OCI-LY1 (cell line): ENCODE results near the gene STK11IP.
"Not testable (repeated sequence)": the region's sequence is repeated elsewhere in the genome, so short reads cannot be mapped to it uniquely, and the experiment has no call there.

Experiments used
- H2AFZ ChIP-seq: fragments of 200-600 bp; sonication (generic), shearing (Covaris generic); 2 replicates; pipeline ENCODE4 v1.6.0; 2014; ENCODE audit warnings: antibody characterized with exemption, mild to moderate bottlenecking, low read length
- H3F3A ChIP-seq: fragments of 200-600 bp; sonication (generic), shearing (Covaris generic); 2 replicates; pipeline ENCODE4 v1.6.0; 2014; ENCODE audit warnings: mild to moderate bottlenecking, antibody characterized with exemption, low read length, moderate library complexity; ENCODE audit not compliant: insufficient read depth
- H3K27ac ChIP-seq: fragments of 200-600 bp; sonication (generic); 2 replicates; pipeline ENCODE4 v1.5.1; 2014; ENCODE audit warnings: low read length, mixed run types, mild to moderate bottlenecking, low read depth; ENCODE audit not compliant: poor library complexity, severe bottlenecking
- H3K27me3 ChIP-seq: fragments of 200-600 bp; sonication (generic); 2 replicates; pipeline ENCODE4 v1.6.0; 2014; ENCODE audit warnings: antibody characterized with exemption, mild to moderate bottlenecking, low read length, moderate library complexity; ENCODE audit not compliant: insufficient read depth
- H3K36me3 ChIP-seq: fragments of 200-600 bp; sonication (generic); 2 replicates; pipeline ENCODE4 v1.6.1; 2014; ENCODE audit warnings: mild to moderate bottlenecking, antibody characterized with exemption, low read length, moderate library complexity, mixed read lengths; ENCODE audit not compliant: insufficient read depth
- H3K4me1 ChIP-seq: fragments of 200-600 bp; sonication (generic); 2 replicates; pipeline ENCODE4 v1.5.1; 2014; ENCODE audit warnings: mild to moderate bottlenecking, low read length, moderate library complexity; ENCODE audit not compliant: insufficient read depth, severe bottlenecking
- H3K4me2 ChIP-seq: fragments of 200-600 bp; sonication (generic), shearing (Covaris generic); 2 replicates; pipeline ENCODE4 v1.6.1; 2014; ENCODE audit warnings: low read length
- H3K4me3 ChIP-seq: fragments of 200-600 bp; sonication (generic); 2 replicates; pipeline ENCODE4 v1.5.1; 2014; ENCODE audit warnings: low read length, low read depth, mild to moderate bottlenecking, mixed read lengths; ENCODE audit not compliant: poor library complexity, severe bottlenecking
- H3K79me2 ChIP-seq: fragments of 200-600 bp; shearing (Covaris generic); 2 replicates; pipeline ENCODE4 v1.6.1; 2016; ENCODE audit warnings: mixed run types, low read length, mixed read lengths; ENCODE audit not compliant: insufficient read depth
- H3K9ac ChIP-seq: fragments of 200-600 bp; sonication (generic), shearing (Covaris generic); 2 replicates; pipeline ENCODE4 v1.6.1; 2014; ENCODE audit warnings: mild to moderate bottlenecking, low read length, mixed read lengths
- H3K9me2 ChIP-seq: fragments of 200-600 bp; sonication (generic), shearing (Covaris generic); 2 replicates; pipeline ENCODE4 v1.6.1; 2014; ENCODE audit warnings: low read depth, mild to moderate bottlenecking, low read length, mixed read lengths
- H3K9me3 ChIP-seq: fragments of 200-600 bp; shearing (Covaris generic); 2 replicates; pipeline ENCODE4 v1.6.1; 2014; ENCODE audit warnings: low read length, mixed read lengths
- H4K20me1 ChIP-seq: fragments of 200-600 bp; sonication (generic), shearing (Covaris generic); 2 replicates; pipeline ENCODE4 v1.6.0; 2016; ENCODE audit warnings: mild to moderate bottlenecking, low read length; ENCODE audit not compliant: insufficient read depth
- CTCF ChIP-seq: fragments of 200-600 bp; sonication (generic), shearing (Covaris generic); IDR thresholded peaks from 2 replicates; pipeline ENCODE4 v1.5.1; 2017; ENCODE audit warnings: mild to moderate bottlenecking, antibody characterized with exemption, low read length, moderate library complexity, mixed read lengths
- EZH2 ChIP-seq: fragments of 200-600 bp; sonication (generic), shearing (Covaris generic); IDR thresholded peaks from 2 replicates; pipeline ENCODE4 v1.8.0; 2017; ENCODE audit warnings: borderline replicate concordance, mixed run types, mild to moderate bottlenecking, antibody characterized with exemption, low read length, moderate library complexity, mixed read lengths

The STK11IP gene

GRCh38 chr2:219648963-219649362, 51.3 kb downstream of the STK11IP start:
- no peaks in the 10 kb centered on the region for H3K4me1 ChIP-seq
- H3K79me2 ChIP-seq: no peaks in the 10 kb centered on the region
- H3K9me2 ChIP-seq: no peaks in the 10 kb centered on the region
- H3K27me3 ChIP-seq: peaks cover 3% of the 10 kb centered on the region; the same call in 1 of the 2 replicates
- TF ChIP-seq CTCF: no peak
- no peak for TF ChIP-seq EZH2
- no peak overlapping the region for H2AFZ ChIP-seq
- no peaks in the 10 kb centered on the region for H3F3A ChIP-seq
- H3K36me3 ChIP-seq: no peaks in the 10 kb centered on the region
- no peak overlapping the region for H3K4me3 ChIP-seq
- no peaks in the 10 kb centered on the region for H4K20me1 ChIP-seq
- no peak overlapping the region for H3K27ac ChIP-seq
- no peak overlapping the region for H3K9ac ChIP-seq
- no peak overlapping the region for H3K4me2 ChIP-seq
- H3K9me3 ChIP-seq: no peaks in the 10 kb centered on the region

GRCh38 chr2:219650426-219651248, 53.0 kb downstream of the STK11IP start:
- no peaks in the 10 kb centered on the region for H4K20me1 ChIP-seq
- H2AFZ ChIP-seq: no peak overlapping the region
- H3K27ac ChIP-seq: no peak overlapping the region
- H3K9ac ChIP-seq: no peak overlapping the region
- no peak overlapping the region for H3K4me2 ChIP-seq
- H3K4me1 ChIP-seq: no peaks in the 10 kb centered on the region
- no peaks in the 10 kb centered on the region for H3K79me2 ChIP-seq
- TF ChIP-seq EZH2 (no peak), CTCF (no peak)
- H3K36me3 ChIP-seq: no peaks in the 10 kb centered on the region
- H3K9me3 ChIP-seq: no peaks in the 10 kb centered on the region
- no peak overlapping the region for H3K4me3 ChIP-seq
- H3K9me2 ChIP-seq: no peaks in the 10 kb centered on the region
- peaks cover 3% of the 10 kb centered on the region; the same call in 1 of the 2 replicates for H3K27me3 ChIP-seq
- no peaks in the 10 kb centered on the region for H3F3A ChIP-seq

DNA sequence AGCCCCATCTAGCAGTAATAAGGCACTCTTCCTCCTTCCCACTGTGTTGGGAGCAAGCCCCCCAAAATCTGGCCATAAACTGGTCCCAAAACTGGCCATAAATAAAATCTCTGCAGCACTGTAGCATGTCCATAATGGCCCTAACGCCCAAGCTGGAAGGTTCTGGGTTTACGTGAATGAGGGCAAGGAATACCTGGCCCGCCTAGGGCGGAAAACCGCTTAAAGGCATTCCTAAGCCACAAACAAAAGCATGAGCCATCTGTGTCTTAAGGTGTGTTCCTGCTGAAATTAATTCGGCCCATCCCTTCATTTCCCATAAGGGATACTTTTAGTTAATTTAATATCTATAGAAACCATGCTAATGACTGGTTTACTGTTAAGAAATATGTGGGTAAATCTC, 54.0 kb downstream of the STK11IP start:
- not testable (repeated sequence) for H2AFZ ChIP-seq

GRCh38 chr2:219656526-219656925, 58.9 kb downstream of the STK11IP start:
- Histone ChIP-seq H2AFZ (no peak overlapping the region), H3K36me3 (no peaks in the 10 kb centered on the region), H4K20me1 (no peaks in the 10 kb centered on the region), H3K4me1 (no peaks in the 10 kb centered on the region), H3K27ac (no peak overlapping the region), H3K4me3 (no peak overlapping the region), H3F3A (no peaks in the 10 kb centered on the region), H3K9me2 (no peaks in the 10 kb centered on the region), H3K4me2 (no peak overlapping the region), H3K27me3 (no peaks in the 10 kb centered on the region), H3K79me2 (no peaks in the 10 kb centered on the region), H3K9me3 (no peaks in the 10 kb centered on the region), H3K9ac (no peak overlapping the region)
- TF ChIP-seq CTCF: no peak

More for the DNA sequence above, 54.0 kb downstream of the STK11IP start:
- H3K4me1 ChIP-seq, H3K27ac ChIP-seq, H3F3A ChIP-seq, H3K27me3 ChIP-seq, H3K9me2 ChIP-seq, H3K9ac ChIP-seq, H3K9me3 ChIP-seq, H3K4me2 ChIP-seq, H3K4me3 ChIP-seq, H3K79me2 ChIP-seq, H3K36me3 ChIP-seq, H4K20me1 ChIP-seq: not testable (repeated sequence)
